ENCODE results near the gene IL1RAPL1.

Gene IL1RAPL1

DNA sequence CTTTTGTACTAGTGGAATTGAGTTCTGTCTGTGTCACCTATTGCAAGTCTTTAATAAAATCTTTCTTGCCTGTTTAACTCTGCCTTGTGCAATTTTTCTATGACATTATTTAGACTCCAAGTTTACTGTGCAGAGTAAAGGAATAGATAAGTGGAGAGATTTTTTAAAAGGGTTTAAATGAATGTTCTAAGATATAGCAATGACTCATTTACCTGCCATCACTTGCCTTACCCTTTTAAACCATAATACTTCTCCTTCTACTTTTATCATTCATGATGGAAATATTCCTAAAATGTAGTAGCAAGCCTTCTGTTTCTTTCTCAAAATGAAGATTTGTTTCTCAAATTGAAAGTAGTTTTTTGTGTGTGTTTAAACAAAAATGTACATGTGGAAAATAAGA is 845.3 kb downstream of the IL1RAPL1 start:
- H3K27ac ChIP-seq: no peak overlapping the region

GRCh38 chrX:29434939-29435338 is 847.7 kb downstream of the IL1RAPL1 start:
- H3K9me3 ChIP-seq: no peaks in the 10 kb centered on the region
- H3K36me3 ChIP-seq: no peaks in the 10 kb centered on the region
- H3K27me3 ChIP-seq: no peaks in the 10 kb centered on the region
- TF ChIP-seq, protein P1, sequence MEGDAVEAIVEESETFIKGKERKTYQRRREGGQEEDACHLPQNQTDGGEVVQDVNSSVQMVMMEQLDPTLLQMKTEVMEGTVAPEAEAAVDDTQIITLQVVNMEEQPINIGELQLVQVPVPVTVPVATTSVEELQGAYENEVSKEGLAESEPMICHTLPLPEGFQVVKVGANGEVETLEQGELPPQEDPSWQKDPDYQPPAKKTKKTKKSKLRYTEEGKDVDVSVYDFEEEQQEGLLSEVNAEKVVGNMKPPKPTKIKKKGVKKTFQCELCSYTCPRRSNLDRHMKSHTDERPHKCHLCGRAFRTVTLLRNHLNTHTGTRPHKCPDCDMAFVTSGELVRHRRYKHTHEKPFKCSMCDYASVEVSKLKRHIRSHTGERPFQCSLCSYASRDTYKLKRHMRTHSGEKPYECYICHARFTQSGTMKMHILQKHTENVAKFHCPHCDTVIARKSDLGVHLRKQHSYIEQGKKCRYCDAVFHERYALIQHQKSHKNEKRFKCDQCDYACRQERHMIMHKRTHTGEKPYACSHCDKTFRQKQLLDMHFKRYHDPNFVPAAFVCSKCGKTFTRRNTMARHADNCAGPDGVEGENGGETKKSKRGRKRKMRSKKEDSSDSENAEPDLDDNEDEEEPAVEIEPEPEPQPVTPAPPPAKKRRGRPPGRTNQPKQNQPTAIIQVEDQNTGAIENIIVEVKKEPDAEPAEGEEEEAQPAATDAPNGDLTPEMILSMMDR (IDR thresholded peaks at IDR 0.05): no peak
- no peak overlapping the region for H3K27ac ChIP-seq
- H3K4me3 ChIP-seq (ENCODE audit: low read depth in 1 of 2, low read length in 1 of 2): no peak overlapping the region
- no peaks in the 10 kb centered on the region for H3K4me1 ChIP-seq (ENCODE audit: control insufficient read depth in 1 of 2, insufficient read depth in 1 of 2, low read depth in 1 of 2, low read length in 1 of 2)

More for the DNA sequence above, 845.3 kb downstream of the IL1RAPL1 start:
- H3K4me1 ChIP-seq (ENCODE audit: control insufficient read depth in 1 of 2, insufficient read depth in 1 of 2, low read depth in 1 of 2, low read length in 1 of 2): no peaks in the 10 kb centered on the region
- H3K27me3 ChIP-seq: no peaks in the 10 kb centered on the region
- H3K4me3 ChIP-seq (ENCODE audit: low read depth in 1 of 2, low read length in 1 of 2): no peak overlapping the region
- H3K36me3 ChIP-seq: no peaks in the 10 kb centered on the region
- TF ChIP-seq, protein P1 (IDR thresholded peaks at IDR 0.05): no peak
- H3K9me3 ChIP-seq: no peaks in the 10 kb centered on the region

GRCh38 chrX:29435396-29435795 is 848.1 kb downstream of the IL1RAPL1 start:
- no peaks in the 10 kb centered on the region for H3K4me1 ChIP-seq (ENCODE audit: control insufficient read depth in 1 of 2, insufficient read depth in 1 of 2, low read depth in 1 of 2, low read length in 1 of 2)
- no peaks in the 10 kb centered on the region for H3K9me3 ChIP-seq
- H3K4me3 ChIP-seq (ENCODE audit: low read depth in 1 of 2, low read length in 1 of 2): no peak overlapping the region
- no peak overlapping the region for H3K27ac ChIP-seq
- no peaks in the 10 kb centered on the region for H3K27me3 ChIP-seq
- no peaks in the 10 kb centered on the region for H3K36me3 ChIP-seq
- TF ChIP-seq, protein P1 (IDR thresholded peaks at IDR 0.05): no peak

DNA sequence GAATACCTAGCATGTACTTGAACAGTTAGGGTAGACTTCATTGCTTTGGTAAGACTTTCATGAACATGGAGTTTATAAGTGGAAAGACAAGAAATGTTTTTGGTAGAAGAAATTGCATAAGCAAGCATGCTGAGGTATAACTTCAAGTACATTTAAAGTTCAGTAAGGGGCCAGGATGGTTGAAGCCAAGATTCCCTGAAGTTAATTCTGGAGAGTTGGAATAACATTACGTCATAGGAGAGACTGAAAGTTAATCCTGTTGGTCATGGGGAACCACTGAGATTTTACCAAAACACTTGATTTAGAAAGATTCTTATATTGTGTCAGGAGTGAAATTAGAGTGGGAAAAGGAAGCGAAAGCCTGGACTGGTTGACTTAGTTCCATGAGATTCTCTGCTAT is 860.6 kb downstream of the IL1RAPL1 start:
- Histone ChIP-seq H3K4me3 (ENCODE audit: low read depth in 1 of 2, low read length in 1 of 2) (no peak overlapping the region), H3K4me1 (ENCODE audit: control insufficient read depth in 1 of 2, insufficient read depth in 1 of 2, low read depth in 1 of 2, low read length in 1 of 2) (no peaks in the 10 kb centered on the region), H3K9me3 (no peaks in the 10 kb centered on the region), H3K27me3 (no peaks in the 10 kb centered on the region), H3K36me3 (no peaks in the 10 kb centered on the region), H3K27ac (no peak overlapping the region)
- TF ChIP-seq, protein P1 (IDR thresholded peaks at IDR 0.05): no peak

GRCh38 chrX:29453333-29453732 is 866.1 kb downstream of the IL1RAPL1 start:
- H3K4me1 ChIP-seq (ENCODE audit: control insufficient read depth in 1 of 2, insufficient read depth in 1 of 2, low read depth in 1 of 2, low read length in 1 of 2): no peaks in the 10 kb centered on the region
- H3K9me3 ChIP-seq: no peaks in the 10 kb centered on the region
- no peak overlapping the region for H3K4me3 ChIP-seq (ENCODE audit: low read depth in 1 of 2, low read length in 1 of 2)
- H3K36me3 ChIP-seq: no peaks in the 10 kb centered on the region
- no peaks in the 10 kb centered on the region for H3K27me3 ChIP-seq
- TF ChIP-seq, protein P1 (IDR thresholded peaks at IDR 0.05): no peak
- no peak overlapping the region for H3K27ac ChIP-seq

GRCh38 chrX:29455702-29456101 is 868.5 kb downstream of the IL1RAPL1 start:
- Histone ChIP-seq H3K4me3 (ENCODE audit: low read depth in 1 of 2, low read length in 1 of 2) (no peak overlapping the region), H3K36me3 (no peaks in the 10 kb centered on the region), H3K27ac (no peak overlapping the region), H3K9me3 (no peaks in the 10 kb centered on the region), H3K4me1 (ENCODE audit: control insufficient read depth in 1 of 2, insufficient read depth in 1 of 2, low read depth in 1 of 2, low read length in 1 of 2) (no peaks in the 10 kb centered on the region), H3K27me3 (no peaks in the 10 kb centered on the region)
- TF ChIP-seq, protein P1 (IDR thresholded peaks at IDR 0.05): no peak

Data from neutrophil (primary cell).